Stimulated activated naive B cell treated with anti-CD40 and anti-IgM and Interleukin-4, amounts not matched to agents 10 μg/mL and 1 μg/mL and 100 μg/mL, for 72 hours (primary cell): ENCODE results near the gene TSHZ3.

Source experiments
- ATAC-seq, 2 donors: fragments of 150-1000 bp; cut with Tn5 transposase; replicated peaks; 2 replicates each; pipeline ENCODE4 v1.10.0; 2021; ENCODE audit warnings: moderate library complexity in 1 of 2
- DNase-seq: peaks from one replicate; pipeline ENCODE4 v3.0.0; 2021
- H3K27ac Mint-ChIP-seq: one replicate; pipeline ENCODE4 v1.8.0; 2022; ENCODE audit warnings: mild to moderate bottlenecking, mixed read lengths
- H3K27me3 Mint-ChIP-seq, 2 donors: one replicate each; pipeline ENCODE4 v1.8.0; 2022; ENCODE audit warnings: mixed read lengths in 2 of 2
- H3K36me3 Mint-ChIP-seq, 2 donors: one replicate each; pipeline ENCODE4 v1.8.0; 2022; ENCODE audit warnings: mixed read lengths in 2 of 2, mild to moderate bottlenecking in 1 of 2
- H3K4me1 Mint-ChIP-seq, 2 donors: one replicate each; pipeline ENCODE4 v1.8.0; 2022; ENCODE audit warnings: mixed read lengths in 2 of 2, mild to moderate bottlenecking in 1 of 2
- H3K4me3 Mint-ChIP-seq, 2 donors: one replicate each; pipeline ENCODE4 v1.8.0; 2022; ENCODE audit warnings: mild to moderate bottlenecking in 2 of 2, mixed read lengths in 2 of 2, moderate library complexity in 1 of 2
- H3K9me3 Mint-ChIP-seq, 2 donors: one replicate each; pipeline ENCODE4 v1.8.0; 2022; ENCODE audit warnings: mixed read lengths in 2 of 2, mild to moderate bottlenecking in 1 of 2

TSHZ3 gene

DNA sequence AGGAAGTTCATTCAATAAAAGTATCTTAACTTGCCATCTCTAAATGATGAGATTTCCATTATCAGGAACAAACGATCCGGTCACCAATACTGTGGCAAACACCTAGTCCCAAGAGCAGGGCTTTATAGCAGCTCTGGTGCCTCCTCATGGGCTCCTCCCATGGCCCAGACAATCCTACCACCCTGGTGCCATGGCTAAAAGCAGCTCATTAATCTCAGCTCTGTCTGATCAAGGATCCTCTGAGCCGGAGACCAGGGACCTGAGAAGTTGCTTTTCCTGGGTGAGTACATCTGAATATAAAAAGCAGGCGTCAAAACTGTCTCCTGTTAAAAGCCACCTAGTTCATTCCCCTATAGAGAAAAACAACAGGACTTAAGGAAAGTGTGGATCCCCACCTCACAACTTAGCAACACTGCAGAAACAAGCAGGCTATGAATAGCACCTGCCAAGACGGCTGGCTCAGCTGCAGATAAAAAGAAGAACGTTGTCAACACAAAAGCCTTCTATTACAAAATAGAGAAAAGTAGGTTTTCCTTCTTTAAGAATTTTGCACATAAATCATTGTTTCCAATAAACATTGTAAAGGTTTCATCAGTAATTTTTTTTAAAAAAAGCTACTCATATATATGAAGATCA, 30.3 kb downstream of the TSHZ3 start:
- Mint-ChIP-seq H3K27ac (no peak overlapping the region), H3K36me3 (no peaks in the 10 kb centered on the region), H3K4me3 (no peak overlapping the region), H3K9me3 (peaks cover 0 to 1% of the 10 kb centered on the region in 2 donors), H3K4me1 (no peaks in the 10 kb centered on the region), H3K27me3 (no peaks in the 10 kb centered on the region)
- no peak for ATAC-seq
- no peak for DNase-seq

DNA sequence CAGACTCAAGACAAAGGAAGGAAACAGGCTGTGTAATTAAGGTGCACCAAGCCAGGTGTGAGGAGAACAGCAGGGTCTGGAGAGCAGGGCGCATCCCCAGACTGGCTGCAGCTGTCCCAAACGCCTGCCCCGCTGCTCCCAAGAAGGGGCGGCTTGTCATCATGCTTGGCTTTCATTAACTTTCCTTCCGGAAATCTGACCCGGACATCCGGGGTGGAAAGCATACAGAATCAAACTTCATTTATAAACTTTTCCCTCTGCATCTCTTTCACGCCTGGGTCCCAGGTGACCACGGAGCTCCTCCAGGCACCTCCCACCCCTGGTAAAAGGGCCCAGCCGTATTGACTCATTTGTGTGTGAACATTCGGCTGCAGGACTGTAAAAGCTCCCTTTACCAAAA, 31.7 kb downstream of the TSHZ3 start:
- no peak for ATAC-seq
- Mint-ChIP-seq H3K4me3 (no peak overlapping the region), H3K36me3 (no peaks in the 10 kb centered on the region), H3K4me1 (no peaks in the 10 kb centered on the region), H3K9me3 (peaks cover 0 to 1% of the 10 kb centered on the region in 2 donors), H3K27ac (no peak overlapping the region), H3K27me3 (no peaks in the 10 kb centered on the region)
- no peak for DNase-seq

DNA sequence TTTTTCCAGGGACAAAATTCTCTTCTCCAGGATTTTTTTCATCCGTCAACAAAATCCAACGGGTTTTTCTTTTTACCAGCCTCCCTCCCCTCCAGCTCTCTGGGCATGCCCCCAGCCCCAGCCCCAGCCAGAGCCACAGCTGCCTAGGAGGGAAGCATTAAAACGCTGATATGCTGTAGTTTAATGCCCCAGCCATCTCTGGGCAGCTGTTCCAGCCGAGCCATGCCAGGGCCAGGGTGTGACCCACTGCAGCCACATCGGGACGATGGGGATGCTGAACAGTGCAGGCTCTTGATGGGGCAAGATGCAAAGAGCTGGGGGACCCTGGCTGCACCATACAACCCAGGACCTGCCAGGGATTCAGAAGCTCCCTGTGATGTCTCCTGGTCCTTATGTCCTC, 32.1 kb downstream of the TSHZ3 start:
- no peak overlapping the region for H3K27ac Mint-ChIP-seq
- DNase-seq (no peak), ATAC-seq (no peak)
- no peaks in the 10 kb centered on the region for H3K27me3 Mint-ChIP-seq
- no peak overlapping the region for H3K4me3 Mint-ChIP-seq
- H3K4me1 Mint-ChIP-seq, result no peaks in the 10 kb centered on the region
- H3K36me3 Mint-ChIP-seq, result no peaks in the 10 kb centered on the region
- H3K9me3 Mint-ChIP-seq, result peaks cover 0 to 1% of the 10 kb centered on the region in 2 donors

DNA sequence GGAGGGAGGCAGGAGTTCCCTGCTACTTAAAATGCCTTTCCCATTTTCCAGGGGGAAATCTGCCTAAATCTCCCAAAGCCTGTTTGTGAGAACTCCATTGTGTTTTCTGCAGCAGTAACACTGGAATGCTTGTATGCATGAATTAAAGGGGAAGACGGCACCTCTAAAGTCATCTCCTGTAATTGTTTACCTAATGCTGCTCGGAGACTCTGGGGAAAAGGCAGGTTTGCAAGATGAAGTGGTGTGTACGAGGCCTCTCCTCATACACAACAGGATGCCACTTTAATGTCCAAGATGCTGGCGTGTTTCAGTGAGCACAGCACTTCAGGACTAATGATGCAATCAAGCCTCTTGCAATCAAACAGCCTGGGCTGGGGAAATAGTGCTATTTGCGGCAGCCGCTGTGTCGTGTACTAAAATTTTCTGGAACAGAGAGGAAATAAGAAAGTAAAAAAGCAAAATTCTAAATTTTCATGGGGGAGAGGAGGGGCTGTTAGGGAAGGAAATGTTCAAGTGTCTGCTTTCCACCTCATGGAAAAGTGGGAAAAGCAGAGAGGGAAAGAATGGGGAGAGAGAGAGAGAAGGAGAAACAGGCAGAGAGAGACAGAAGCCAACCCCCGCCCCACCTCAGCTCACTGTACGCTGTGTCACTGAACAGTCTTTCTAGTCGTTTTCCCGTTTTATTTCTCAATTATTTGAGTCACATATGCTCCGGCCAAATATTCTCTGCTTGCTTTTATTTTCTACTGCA, 32.9 kb downstream of the TSHZ3 start:
- DNase-seq (no peak), ATAC-seq (no peak)
- peak overlapping the region; percentile 26 for H3K27ac Mint-ChIP-seq
- no peaks in the 10 kb centered on the region for H3K36me3 Mint-ChIP-seq
- H3K27me3 Mint-ChIP-seq, result no peaks in the 10 kb centered on the region
- peaks cover 0 to 3% of the 10 kb centered on the region in 2 donors for H3K9me3 Mint-ChIP-seq
- H3K4me3 Mint-ChIP-seq, result no peak overlapping the region
- H3K4me1 Mint-ChIP-seq, result peaks cover 0 to 2% of the 10 kb centered on the region in 2 donors

DNA sequence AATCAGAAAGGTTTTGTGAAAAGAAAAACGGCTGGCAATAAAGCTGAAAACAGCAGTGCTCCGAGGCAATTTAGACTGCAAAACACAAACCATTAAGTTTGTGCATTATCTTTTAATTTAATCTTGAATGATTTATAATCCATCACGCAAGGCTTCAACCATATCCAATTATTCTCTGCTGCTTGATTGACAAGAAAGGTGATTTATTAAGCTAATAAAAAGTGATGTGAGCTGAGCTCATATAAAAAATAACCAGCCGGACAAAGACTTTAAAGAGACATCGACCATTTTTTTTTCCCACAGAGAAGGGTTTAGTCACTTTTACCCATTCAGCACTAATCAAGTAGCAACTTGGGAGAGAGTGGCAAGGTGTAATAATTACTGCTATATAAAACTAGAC, 33.6 kb downstream of the TSHZ3 start:
- no peaks in the 10 kb centered on the region for H3K27me3 Mint-ChIP-seq
- no peak overlapping the region for H3K27ac Mint-ChIP-seq
- H3K4me1 Mint-ChIP-seq, result peaks cover 0 to 2% of the 10 kb centered on the region in 2 donors
- no peak for ATAC-seq
- H3K4me3 Mint-ChIP-seq, result no peak overlapping the region
- DNase-seq, result no peak
- H3K9me3 Mint-ChIP-seq, result peaks cover 0 to 5% of the 10 kb centered on the region in 2 donors
- H3K36me3 Mint-ChIP-seq, result no peaks in the 10 kb centered on the region

DNA sequence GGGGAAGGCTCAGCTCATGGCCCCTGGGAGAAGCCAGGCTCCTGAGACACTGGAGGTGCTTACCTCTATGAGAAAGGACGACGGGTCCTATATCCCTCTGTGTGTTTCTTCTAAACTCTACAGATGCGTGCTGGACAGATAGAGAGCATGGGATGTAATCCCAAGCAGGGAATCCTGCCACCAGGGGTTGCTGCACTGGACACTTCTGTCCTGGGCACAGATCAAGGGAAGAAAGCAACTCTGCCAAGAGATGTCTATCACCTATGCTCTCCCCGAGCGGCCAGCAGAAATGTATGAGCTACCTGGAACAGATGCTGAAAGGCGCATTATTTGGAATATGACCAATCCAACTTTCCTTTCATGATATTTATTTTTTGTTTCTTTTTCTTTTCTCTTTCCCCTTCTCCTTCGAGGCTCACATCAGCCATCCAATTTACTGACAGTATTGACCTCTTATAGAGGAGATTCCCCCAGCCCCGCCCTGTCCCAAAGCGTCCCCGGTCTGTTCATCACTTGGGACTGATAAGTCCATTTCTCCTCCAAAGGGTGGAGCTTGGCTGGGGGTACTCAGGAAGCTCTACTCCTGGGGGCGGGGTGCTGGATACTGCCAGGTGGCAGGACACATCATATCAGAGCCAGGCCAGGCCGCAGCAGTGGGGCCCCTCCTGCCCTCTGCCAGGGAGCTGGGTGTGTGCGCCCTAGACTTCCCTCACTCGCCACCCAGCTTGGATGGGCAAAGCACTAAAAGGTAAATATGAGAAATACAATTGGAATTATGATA, 34.2 kb downstream of the TSHZ3 start:
- H3K4me1 Mint-ChIP-seq, result peaks cover 0 to 2% of the 10 kb centered on the region in 2 donors
- no peak overlapping the region for H3K4me3 Mint-ChIP-seq
- peaks cover 0 to 5% of the 10 kb centered on the region in 2 donors for H3K9me3 Mint-ChIP-seq

DNA sequence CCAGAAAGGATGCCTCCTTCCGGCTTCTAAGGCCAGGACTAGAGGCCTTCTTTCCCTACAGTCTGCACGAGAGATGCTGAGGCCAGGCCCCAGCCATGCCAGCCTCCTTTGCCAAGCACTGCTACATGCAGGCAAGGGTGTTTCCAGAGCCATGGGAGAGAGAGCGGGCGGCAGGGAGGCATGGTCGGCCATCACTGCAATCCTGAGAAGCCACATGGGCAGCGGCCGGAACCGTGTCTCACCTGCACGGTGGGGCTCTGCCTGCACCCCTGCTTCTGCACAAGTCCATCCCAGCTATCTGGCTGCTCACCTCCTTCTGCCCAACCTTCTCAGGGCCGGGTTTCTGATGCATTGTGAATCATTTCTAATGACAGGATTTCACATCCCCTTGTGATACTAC, 35.1 kb downstream of the TSHZ3 start:
- no peak overlapping the region for H3K27ac Mint-ChIP-seq
- H3K9me3 Mint-ChIP-seq, result peaks cover 0 to 5% of the 10 kb centered on the region in 2 donors
- ATAC-seq (no peak), DNase-seq (no peak)
- peaks cover 0 to 2% of the 10 kb centered on the region in 2 donors for H3K4me1 Mint-ChIP-seq
- no peaks in the 10 kb centered on the region for H3K27me3 Mint-ChIP-seq
- no peak overlapping the region for H3K4me3 Mint-ChIP-seq
- no peaks in the 10 kb centered on the region for H3K36me3 Mint-ChIP-seq

More for the DNA sequence above, 34.2 kb downstream of the TSHZ3 start:
- ATAC-seq, result no peak
- H3K27ac Mint-ChIP-seq, result no peak overlapping the region
- no peaks in the 10 kb centered on the region for H3K27me3 Mint-ChIP-seq
- DNase-seq, result no peak
- no peaks in the 10 kb centered on the region for H3K36me3 Mint-ChIP-seq

DNA sequence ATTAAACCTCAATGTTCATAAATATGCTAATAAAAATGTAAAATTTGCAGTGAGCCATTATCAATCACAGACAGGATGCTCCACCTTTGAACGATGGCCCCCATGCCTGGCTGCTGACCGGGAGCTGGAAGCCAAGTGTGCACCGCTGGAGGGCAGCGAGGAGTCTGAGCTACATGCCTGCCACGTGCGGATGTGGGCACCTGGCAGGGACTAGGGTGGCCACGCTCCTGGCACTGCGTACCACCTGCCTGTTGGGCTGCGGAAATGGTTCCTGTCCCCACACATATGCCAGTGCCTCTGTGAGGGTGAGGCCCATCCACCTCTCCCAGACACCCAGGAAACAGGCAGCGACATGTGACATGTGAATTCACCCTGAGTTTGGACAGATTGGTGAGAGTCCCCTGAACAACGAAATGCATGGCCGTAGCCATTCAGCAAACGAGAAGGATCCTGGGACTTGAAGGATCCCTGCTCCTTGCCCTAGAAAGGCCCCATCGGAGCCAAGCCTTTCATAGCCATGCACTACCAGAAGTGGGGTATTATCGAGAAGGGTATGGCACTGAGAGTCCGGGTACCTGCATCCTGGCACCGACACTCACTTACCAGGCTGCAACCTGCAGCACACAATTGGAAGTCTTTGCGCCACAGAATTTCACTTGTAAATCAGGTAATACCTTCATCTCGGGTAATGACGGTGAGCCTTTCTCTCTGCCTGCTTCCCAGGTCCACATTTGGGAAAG, 35.8 kb downstream of the TSHZ3 start:
- H3K9me3 Mint-ChIP-seq, result peaks cover 0 to 5% of the 10 kb centered on the region in 2 donors
- H3K36me3 Mint-ChIP-seq, result no peaks in the 10 kb centered on the region
- no peak for ATAC-seq
- peaks cover 0 to 2% of the 10 kb centered on the region in 2 donors for H3K4me1 Mint-ChIP-seq
- DNase-seq, result no peak
- H3K4me3 Mint-ChIP-seq, result no peak overlapping the region
- H3K27me3 Mint-ChIP-seq, result no peaks in the 10 kb centered on the region
- H3K27ac Mint-ChIP-seq, result no peak overlapping the region

DNA sequence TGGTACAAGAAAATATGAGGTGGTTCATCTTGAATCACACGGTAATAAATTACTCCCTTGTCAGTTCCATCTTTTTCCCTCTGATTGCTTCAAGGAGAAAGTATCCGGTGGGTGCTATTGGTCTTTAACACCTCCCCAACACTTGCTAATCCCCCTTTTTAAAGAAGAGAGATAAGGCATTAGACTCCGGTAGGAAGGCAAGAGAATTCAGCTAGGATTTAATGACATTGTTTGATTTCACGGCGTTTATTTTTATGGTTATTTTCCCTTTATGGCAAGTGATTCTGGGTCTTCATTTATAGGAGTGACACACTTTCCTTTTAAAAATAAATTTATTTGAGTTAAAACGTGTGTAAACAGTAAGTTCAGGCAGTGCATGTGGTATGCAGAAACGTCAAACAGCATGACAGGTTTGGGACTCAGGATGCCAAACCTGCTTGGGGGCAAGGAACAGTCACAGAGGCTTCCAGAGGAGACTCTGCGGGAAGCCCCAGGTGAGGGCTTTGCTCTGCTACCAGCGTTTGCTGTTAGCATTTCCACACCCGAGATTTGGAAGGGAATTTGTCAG, 36.5 kb downstream of the TSHZ3 start:
- peaks cover 0 to 2% of the 10 kb centered on the region in 2 donors for H3K4me1 Mint-ChIP-seq
- no peak for ATAC-seq

DNA sequence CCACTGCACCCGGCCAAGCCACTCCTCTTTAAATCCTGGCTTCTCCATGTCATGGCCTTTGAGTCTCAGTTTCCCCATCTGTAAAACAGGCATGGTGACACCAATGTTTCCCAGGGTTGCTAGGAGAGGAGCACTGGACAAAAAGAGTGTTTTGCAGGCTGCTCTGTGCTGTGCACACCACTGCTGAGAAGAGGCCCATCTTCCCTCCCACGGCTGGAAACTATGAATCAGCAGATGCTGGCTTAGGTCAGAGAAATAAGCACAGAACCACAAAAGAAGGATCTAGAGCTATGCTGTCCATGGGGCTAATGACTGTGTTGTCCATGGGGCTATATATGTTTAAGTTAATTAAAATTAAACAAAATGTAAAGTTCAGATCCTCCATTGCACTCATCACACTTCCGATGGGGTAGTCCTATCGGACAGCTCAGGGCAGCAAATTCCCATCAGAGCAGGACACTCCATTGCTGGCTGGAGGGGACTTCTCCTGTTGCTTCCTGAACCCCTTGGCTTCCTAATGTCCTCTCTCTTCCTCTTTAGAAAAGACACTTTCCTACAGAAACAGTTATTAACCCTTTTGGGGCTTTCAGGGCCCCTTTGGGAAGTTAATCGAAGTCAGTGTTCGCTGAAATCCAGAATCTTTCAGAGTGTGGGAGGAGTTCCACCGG, 37.1 kb downstream of the TSHZ3 start:
- peaks cover 0 to 5% of the 10 kb centered on the region in 2 donors for H3K9me3 Mint-ChIP-seq
- H3K27ac Mint-ChIP-seq, result no peak overlapping the region
- H3K36me3 Mint-ChIP-seq, result no peaks in the 10 kb centered on the region
- H3K4me3 Mint-ChIP-seq, result no peak overlapping the region
- ATAC-seq (peak; percentile 39 to 78), DNase-seq (peak; percentile 8)
- peaks cover 0 to 2% of the 10 kb centered on the region in 2 donors for H3K4me1 Mint-ChIP-seq
- H3K27me3 Mint-ChIP-seq, result peaks cover 0 to 2% of the 10 kb centered on the region in 2 donors

More for the DNA sequence above, 36.5 kb downstream of the TSHZ3 start:
- DNase-seq, result no peak
- no peak overlapping the region for H3K27ac Mint-ChIP-seq
- H3K27me3 Mint-ChIP-seq, result no peaks in the 10 kb centered on the region
- no peak overlapping the region for H3K4me3 Mint-ChIP-seq
- H3K36me3 Mint-ChIP-seq, result no peaks in the 10 kb centered on the region
- H3K9me3 Mint-ChIP-seq, result peaks cover 0 to 5% of the 10 kb centered on the region in 2 donors

DNA sequence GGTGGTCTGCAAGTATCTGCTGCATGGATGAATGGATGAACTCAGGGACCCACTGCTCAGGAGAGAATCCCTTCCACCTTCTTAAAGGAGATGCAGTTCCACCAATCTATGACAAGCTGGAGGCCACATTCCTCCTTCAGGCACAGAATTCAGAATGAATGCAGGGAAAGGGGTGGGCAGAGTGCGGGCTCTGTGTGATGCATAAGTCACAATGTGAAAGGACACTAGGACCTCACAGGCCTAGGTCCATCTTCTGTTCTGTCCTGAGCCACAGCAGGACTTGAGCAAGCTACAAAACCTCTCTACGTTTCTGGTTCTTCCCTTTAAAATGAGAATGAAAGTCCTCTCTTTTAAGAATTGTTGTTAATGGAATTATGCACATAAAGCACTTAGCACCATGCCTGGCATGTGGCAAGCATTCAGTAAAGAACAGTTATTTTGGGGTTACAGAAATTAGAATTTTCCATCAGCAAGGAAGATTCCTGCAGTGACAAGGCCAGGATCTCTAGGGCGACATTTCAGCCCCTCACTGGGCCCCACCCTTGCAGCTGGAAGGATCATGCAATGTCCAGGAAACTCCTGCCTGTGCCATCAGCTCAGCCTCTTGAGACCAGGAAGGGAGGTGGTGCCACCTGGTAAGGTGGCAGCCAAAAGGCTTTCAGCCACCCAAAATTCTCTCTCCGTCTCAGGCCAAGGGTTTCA, 38.7 kb downstream of the TSHZ3 start:
- Mint-ChIP-seq H3K4me3 (no peak overlapping the region), H3K27ac (no peak overlapping the region), H3K9me3 (peaks cover 0 to 5% of the 10 kb centered on the region in 2 donors), H3K36me3 (no peaks in the 10 kb centered on the region), H3K27me3 (peaks cover 0 to 5% of the 10 kb centered on the region in 2 donors), H3K4me1 (peaks cover 0 to 2% of the 10 kb centered on the region in 2 donors)
- no peak for DNase-seq
- ATAC-seq, result no peak

DNA sequence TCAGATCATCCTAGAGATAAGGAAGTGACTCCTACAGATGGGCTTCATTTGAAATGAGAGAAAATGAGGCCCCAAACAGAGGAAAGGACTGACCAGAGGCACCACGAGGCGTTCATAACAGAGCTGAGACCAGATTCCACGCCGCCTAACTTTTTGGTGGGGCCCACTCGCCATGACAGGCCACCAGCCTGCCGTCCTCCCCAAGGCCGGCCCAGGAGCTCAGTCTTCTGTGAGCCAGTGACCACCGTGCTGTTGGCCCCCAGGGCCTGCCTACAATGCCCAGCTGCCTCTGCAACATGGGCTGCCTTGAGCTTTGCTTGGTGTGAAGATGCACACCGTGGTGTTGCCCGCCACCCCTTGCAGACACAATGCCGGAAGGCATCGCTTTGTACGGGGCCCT, 40.5 kb downstream of the TSHZ3 start:
- peaks cover 0 to 4% of the 10 kb centered on the region in 2 donors for H3K9me3 Mint-ChIP-seq
- H3K27ac Mint-ChIP-seq, result no peak overlapping the region
- no peak overlapping the region for H3K4me3 Mint-ChIP-seq
- no peaks in the 10 kb centered on the region for H3K36me3 Mint-ChIP-seq
- no peak for ATAC-seq
- no peak for DNase-seq
- H3K4me1 Mint-ChIP-seq, result peaks cover 0 to 2% of the 10 kb centered on the region in 2 donors
- peaks cover 0 to 5% of the 10 kb centered on the region in 2 donors for H3K27me3 Mint-ChIP-seq
